ENCODE results near the gene C9orf50. TPM values are rescaled to one million over a fixed set of nuclear protein-coding genes. Genes with fewer than 3 reads are reported as not detected.

The C9orf50 gene
- total RNA-seq, 2 experiments from 2014 or later: not detected

DNA sequence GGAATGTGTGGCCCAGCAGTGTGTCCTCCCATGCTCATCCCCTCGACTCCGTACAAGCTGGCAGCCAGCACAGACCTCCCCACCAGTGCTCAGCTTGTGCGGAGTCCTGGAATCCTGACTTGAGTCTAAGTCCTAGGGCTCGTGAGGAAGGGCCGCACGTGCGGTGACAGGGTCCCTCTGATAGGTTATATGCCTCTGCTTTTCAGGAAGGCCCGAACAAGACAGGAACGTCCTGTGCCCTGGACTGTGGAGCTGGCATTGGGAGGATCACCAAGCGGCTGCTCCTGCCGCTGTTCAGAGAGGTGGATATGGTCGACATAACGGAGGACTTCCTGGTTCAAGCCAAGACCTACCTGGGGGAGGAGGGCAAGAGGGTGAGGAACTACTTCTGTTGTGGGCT is 12.9 kb upstream of the C9orf50 start:
- Mint-ChIP-seq H3K27ac (no peak overlapping the region), H3K4me1 (peaks cover 29% of the 10 kb centered on the region), H3K36me3 (ENCODE audit: low read depth) (peaks cover 28% of the 10 kb centered on the region), H3K9me3 (no peaks in the 10 kb centered on the region), H3K4me3 (no peak overlapping the region), H3K27me3 (no peaks in the 10 kb centered on the region)
- no peak for DNase-seq
- ChIA-PET POLR2A (no interaction called here), CTCF (interaction anchor here (0.6 kb wide), 1 partner anchor 9 kb away, joined by 3 read pairs; no protein-coding TSS in a partner anchor)

DNA sequence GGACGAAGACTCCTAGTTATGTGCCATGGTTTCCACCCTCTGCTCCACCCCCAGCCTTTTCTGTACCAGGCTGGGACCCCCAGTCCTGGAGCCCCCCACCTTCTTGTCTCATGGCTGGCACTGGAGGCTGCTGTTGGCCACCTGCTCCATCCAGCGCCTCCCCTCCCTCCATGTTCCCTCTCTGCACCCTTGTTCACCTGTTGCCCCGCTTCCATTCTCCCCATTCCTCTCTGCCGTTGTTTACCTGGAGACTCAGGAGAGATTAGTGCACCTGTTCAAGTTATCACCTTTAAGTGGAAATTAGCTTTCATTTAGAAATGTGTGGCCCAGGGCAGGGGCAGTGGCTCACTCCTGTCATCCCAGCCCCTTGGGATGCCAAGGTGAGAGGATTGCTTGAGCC is 12.3 kb upstream of the C9orf50 start:
- H3K27me3 Mint-ChIP-seq: no peaks in the 10 kb centered on the region
- POLR2A ChIA-PET: no interaction called here
- H3K27ac Mint-ChIP-seq: no peak overlapping the region
- peaks cover 25% of the 10 kb centered on the region for H3K36me3 Mint-ChIP-seq (ENCODE audit: low read depth)
- CTCF ChIA-PET: interaction anchor here (0.6 kb wide), 1 partner anchor 9 kb away, joined by 3 read pairs; no protein-coding TSS in a partner anchor
- no peak overlapping the region for H3K4me3 Mint-ChIP-seq
- H3K4me1 Mint-ChIP-seq: peaks cover 32% of the 10 kb centered on the region
- no peaks in the 10 kb centered on the region for H3K9me3 Mint-ChIP-seq
- no peak for DNase-seq

DNA sequence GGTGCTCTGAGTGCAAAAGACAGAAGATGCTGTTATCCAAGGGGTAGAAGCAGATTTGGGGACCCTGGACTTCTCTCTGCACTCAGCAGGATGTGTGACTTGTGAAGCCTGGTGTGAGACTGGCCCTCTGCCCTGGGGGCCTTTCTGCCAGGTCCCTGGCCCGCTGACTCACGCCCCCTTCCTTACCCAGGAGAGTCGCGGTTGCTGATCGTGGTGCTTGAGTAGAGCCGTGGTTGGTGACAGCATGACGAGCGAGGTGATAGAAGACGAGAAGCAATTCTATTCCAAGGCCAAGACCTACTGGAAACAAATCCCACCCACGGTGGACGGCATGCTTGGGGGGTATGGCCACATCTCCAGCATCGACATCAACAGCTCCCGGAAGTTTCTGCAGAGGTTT is 11.6 kb upstream of the C9orf50 start:
- H3K9me3 Mint-ChIP-seq: no peaks in the 10 kb centered on the region
- H3K4me1 Mint-ChIP-seq: peaks cover 40% of the 10 kb centered on the region
- H3K36me3 Mint-ChIP-seq (ENCODE audit: low read depth): peaks cover 26% of the 10 kb centered on the region
- no peak overlapping the region for H3K4me3 Mint-ChIP-seq
- H3K27me3 Mint-ChIP-seq: no peaks in the 10 kb centered on the region
- no peak overlapping the region for H3K27ac Mint-ChIP-seq
- POLR2A ChIA-PET: no interaction called here
- no peak for DNase-seq
- CTCF ChIA-PET: no interaction called here

DNA sequence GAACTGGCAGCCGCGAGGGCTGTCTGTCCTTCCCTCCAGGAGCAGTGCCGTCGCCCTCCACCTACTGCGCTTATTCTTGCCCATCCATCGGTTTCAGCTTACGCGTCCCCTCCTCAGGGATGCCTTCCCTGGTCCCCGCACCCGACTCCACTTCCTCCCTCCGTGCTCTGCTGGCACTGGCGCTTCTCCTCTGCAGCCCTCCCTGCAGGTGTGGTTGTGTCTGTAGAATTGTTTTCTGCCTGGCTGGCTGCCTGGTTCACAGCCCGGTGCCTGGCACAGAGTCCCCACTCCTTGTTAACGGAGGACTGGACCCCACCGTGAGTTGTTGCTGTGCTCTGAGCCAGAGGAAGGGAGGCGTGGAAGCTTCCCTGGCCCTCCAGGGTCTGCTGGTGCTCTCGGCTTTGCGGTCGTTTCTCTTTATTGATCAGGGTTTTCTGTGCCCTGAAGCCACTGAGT is 10.8 kb upstream of the C9orf50 start:
- ChIA-PET CTCF (interaction anchor here (2.1 kb wide), 1 partner anchor 10 kb away, joined by 7 read pairs; the partner anchor contains the start of gene ASB6), POLR2A (no interaction called here)
- Mint-ChIP-seq H3K9me3 (no peaks in the 10 kb centered on the region), H3K4me3 (no peak overlapping the region), H3K27ac (no peak overlapping the region), H3K27me3 (no peaks in the 10 kb centered on the region), H3K4me1 (peaks cover 47% of the 10 kb centered on the region), H3K36me3 (ENCODE audit: low read depth) (peaks cover 29% of the 10 kb centered on the region)
- DNase-seq: no peak

DNA sequence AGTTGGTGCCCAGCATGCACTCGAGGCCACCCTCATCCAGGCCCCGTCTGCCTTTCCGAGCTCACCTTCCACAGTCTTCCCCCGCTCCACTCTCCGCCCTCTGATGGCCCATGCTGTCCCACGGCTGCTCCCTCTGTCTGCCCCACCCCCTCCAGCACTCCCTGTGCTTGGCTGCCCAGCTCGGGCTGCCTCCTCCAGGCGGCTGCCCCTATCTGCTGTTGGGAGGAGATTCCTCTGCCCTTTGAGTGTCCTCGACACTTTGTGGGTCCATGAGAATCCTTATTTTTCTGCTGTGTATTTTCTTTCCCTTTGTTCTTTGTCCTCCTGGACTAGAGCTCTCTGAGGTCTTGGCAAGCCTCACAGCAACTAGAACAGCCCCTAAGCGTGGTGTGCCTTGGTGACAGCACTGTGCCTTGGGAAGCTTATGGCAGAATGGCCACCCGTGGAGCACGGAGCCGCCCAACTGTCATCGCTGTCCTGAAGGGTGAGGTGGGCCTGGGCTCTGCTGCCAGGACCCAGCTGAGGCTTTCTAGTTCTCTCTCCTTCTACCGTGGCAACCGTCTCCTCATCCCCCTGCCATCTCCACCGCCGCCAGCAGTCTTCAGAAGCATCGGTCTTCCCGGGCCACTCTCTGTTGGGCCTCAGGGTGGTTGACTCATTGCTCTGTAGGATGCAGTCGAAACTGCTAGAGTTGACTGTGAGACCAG is 10.2 kb upstream of the C9orf50 start:
- POLR2A ChIA-PET: no interaction called here
- CTCF ChIA-PET: interaction anchor here (1.3 to 2.1 kb wide), 2 partner anchors 10 to 488 kb away, joined by 5 to 7 read pairs; partner anchors contain the start of gene ASB6
- no peaks in the 10 kb centered on the region for H3K9me3 Mint-ChIP-seq
- DNase-seq: no peak
- peaks cover 47% of the 10 kb centered on the region for H3K4me1 Mint-ChIP-seq
- no peak overlapping the region for H3K27ac Mint-ChIP-seq
- H3K36me3 Mint-ChIP-seq (ENCODE audit: low read depth): peaks cover 29% of the 10 kb centered on the region
- H3K4me3 Mint-ChIP-seq: no peak overlapping the region
- no peaks in the 10 kb centered on the region for H3K27me3 Mint-ChIP-seq

DNA sequence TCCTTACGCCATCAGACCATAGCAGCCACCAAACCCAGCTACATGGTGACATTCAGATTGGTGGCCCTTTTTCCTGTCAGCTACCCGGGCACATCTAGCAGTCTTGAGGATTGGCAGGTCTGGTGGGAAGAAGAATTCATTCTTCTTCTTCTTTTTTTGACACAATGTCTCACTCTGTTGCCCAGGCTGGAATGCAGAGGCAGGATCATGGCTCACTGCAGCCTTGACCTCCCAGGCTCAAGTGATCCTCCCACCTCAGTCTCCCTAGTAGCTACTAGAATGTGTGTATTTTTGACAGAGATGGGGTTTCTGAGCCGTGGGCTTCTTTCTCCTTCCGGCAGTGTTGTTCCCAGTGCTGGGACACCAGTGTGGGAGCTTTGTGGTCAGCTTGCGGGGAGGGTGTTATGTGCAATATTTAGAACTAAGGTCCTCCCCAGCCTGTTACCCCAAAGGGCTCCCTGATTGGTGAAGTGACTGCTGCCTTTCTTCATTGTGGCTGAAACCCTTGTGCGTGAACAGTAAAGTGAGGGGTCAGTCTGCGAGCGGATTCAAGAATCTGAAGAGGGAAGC is 8.4 kb upstream of the C9orf50 start:
- H3K4me3 Mint-ChIP-seq: no peak overlapping the region
- DNase-seq: no peak
- no peaks in the 10 kb centered on the region for H3K9me3 Mint-ChIP-seq
- POLR2A ChIA-PET: no interaction called here
- CTCF ChIA-PET: interaction anchor here (0.6 to 2.1 kb wide), 5 partner anchors 10 to 486 kb away, joined by 3 to 7 read pairs (median 3); partner anchors contain the start of gene ASB6
- peaks cover 58% of the 10 kb centered on the region for H3K4me1 Mint-ChIP-seq
- H3K36me3 Mint-ChIP-seq (ENCODE audit: low read depth): peaks cover 17% of the 10 kb centered on the region
- H3K27me3 Mint-ChIP-seq: no peaks in the 10 kb centered on the region
- H3K27ac Mint-ChIP-seq: no peak overlapping the region

DNA sequence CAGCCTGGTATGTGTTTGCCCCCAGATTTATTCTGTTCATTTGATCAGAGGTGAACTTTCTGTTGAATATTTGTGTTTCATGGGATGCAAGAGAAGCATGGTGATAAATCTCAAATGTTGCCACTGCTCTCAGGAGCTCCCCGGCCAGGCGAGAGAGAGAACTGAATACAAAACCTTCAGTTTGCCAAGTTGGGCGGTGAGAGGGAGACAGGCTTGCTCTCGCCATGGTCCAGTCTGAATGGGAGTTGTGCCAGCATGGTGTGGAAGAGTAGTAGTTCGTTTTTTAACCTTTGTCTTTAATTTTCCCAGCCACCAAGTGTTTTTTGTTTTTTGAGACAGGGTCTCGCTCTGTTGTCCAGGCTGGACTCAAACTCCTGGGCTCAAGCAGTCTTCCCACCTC is 7.8 kb upstream of the C9orf50 start:
- ChIA-PET POLR2A (no interaction called here), CTCF (interaction anchor here (0.6 to 1.9 kb wide), 4 partner anchors 10 to 486 kb away, joined by 3 to 5 read pairs (median 3); no protein-coding TSS in a partner anchor)
- H3K9me3 Mint-ChIP-seq: no peaks in the 10 kb centered on the region
- H3K27ac Mint-ChIP-seq: no peak overlapping the region
- no peak for DNase-seq
- peaks cover 63% of the 10 kb centered on the region for H3K4me1 Mint-ChIP-seq
- H3K36me3 Mint-ChIP-seq (ENCODE audit: low read depth): peaks cover 13% of the 10 kb centered on the region
- H3K27me3 Mint-ChIP-seq: no peaks in the 10 kb centered on the region
- no peak overlapping the region for H3K4me3 Mint-ChIP-seq

DNA sequence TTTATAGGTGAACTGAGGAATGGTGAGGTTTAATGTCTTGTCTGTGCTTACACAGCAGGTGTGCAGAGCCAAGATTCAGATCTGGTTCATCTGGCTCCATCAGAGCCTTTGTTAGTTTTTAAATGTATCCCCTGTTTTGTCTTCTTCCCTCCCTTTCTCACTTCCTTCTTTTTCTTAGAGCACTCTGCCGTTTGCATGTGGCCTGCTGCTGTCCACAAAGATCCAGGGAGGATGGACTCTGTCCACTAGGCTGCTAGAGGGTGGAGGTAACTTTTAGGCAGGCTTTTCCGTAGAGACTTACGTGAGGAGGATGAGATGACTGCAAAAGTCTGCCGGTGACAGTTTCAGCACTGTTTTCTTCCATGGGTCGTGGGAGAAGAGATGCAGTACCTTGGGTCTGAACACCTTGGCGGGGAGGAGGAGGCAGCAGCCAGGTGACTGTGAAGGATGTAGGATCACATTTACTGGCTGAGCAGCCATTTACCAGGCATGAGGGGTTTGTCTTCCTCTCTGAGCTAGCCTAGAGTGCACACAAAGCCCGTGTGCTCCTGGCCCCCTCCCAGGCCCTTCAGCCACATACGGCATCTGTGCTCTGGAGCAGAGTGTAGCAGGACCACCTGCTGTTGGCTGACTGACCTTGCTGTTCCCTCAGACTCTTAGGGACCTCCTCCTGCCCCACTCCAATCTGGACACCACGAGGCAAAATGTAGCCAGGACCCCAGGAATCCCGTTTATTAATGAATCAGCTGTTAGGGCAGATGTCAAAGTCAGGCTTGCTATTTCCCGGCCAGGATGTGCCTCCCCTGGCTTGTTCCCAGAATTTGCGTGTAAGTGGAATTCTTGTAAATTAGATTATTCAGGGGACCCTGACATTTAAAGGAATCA is 6.9 kb upstream of the C9orf50 start:
- peaks cover 63% of the 10 kb centered on the region for H3K4me1 Mint-ChIP-seq
- peak overlapping the region; percentile 99 for H3K27ac Mint-ChIP-seq
- POLR2A ChIA-PET: no interaction called here
- DNase-seq: no peak
- peak overlapping the region; percentile 88 for H3K4me3 Mint-ChIP-seq
- H3K9me3 Mint-ChIP-seq: no peaks in the 10 kb centered on the region
- H3K27me3 Mint-ChIP-seq: no peaks in the 10 kb centered on the region
- H3K36me3 Mint-ChIP-seq (ENCODE audit: low read depth): peaks cover 10% of the 10 kb centered on the region
- CTCF ChIA-PET: interaction anchor here (1.2 to 1.9 kb wide), 4 partner anchors 11 to 485 kb away, joined by 3 to 5 read pairs (median 4); no protein-coding TSS in a partner anchor

DNA sequence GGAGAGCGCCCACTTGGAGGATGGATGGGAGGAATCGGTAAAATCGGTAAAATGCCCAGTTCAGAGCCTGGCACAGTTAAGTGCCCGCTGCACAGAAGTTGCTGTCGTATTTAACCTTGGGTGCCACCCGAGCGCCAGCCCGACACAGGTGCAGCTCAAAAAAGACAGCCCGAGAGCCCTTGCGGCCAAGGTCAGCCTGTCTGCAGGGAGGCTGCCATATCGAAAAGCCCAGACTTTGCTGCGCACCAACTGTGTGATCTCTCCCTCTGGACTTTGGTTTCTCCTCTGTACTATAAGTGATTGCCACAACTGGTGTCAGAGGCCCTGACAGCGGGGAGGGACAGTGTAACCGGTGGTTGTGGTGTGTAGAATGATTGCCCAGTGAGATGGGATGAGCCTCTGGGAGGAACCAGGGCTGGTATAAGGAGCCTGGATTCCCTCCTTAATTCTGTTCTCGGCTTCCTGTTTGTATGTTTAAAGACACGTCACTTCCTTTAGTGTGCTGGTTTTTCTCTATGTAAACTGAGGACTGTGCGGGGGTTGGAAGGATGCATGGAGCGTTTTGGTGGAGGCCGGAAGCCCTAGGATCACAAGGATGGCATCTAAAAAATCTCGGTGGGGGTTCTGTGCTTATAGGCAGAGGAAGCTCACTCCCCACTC is 5.9 kb upstream of the C9orf50 start:
- peaks cover 60% of the 10 kb centered on the region for H3K4me1 Mint-ChIP-seq
- peak overlapping the region; percentile 99 for H3K27ac Mint-ChIP-seq
- DNase-seq: peak; percentile 46
- no peaks in the 10 kb centered on the region for H3K27me3 Mint-ChIP-seq
- peak overlapping the region; percentile 88 for H3K4me3 Mint-ChIP-seq
- ChIA-PET POLR2A (interaction anchor here (0.7 kb wide), 1 partner anchor 521 kb away, joined by 3 read pairs; no protein-coding TSS in a partner anchor), CTCF (interaction anchor here (0.6 to 5.1 kb wide), 9 partner anchors 13 to 1274 kb away, joined by 3 to 45 read pairs (median 5); no protein-coding TSS in a partner anchor)
- peaks cover 10% of the 10 kb centered on the region for H3K36me3 Mint-ChIP-seq (ENCODE audit: low read depth)
- H3K9me3 Mint-ChIP-seq: no peaks in the 10 kb centered on the region

DNA sequence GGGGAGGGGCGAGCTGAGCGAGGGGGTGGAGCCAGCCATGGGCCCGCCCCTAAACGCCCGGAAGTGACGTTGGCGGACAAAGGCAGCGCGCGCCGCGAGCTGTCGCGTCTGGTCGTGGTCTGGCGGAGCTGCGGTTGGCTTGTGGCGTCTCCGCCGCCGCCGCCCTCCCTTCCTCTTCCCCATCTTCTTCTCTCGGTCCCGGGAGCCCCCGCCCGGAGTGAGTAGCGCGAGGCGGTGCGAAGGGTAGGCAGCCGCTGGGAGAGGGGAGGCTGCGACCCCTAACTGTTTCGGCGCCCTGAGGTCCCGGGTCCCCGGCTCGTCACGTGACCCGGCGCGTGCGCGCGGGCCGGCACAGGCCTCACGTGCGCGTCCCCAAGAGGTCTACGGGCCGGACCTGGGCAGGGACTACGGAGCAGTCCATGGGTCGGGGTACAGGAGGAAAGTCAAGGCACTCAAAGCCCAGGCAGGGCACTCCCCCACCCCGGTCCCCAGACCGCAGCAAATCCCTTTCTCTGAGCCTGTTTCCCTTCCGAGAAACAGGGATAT is 5.3 kb upstream of the C9orf50 start, which contains the start of gene NTMT1:
TSS of gene NTMT1 (plus strand) at position 85 of the 546 bp plus-strand sequence. CDS start 6,541 bp downstream, outside the sequence.
- peak within 1 kb of the TSS; percentile 88 for H3K4me3 Mint-ChIP-seq
- ChIA-PET CTCF (interaction anchor here (0.6 to 5.1 kb wide), 19 partner anchors 12 to 1487 kb away, joined by 3 to 45 read pairs (median 5); no protein-coding TSS in a partner anchor), POLR2A (interaction anchor here (0.7 to 0.9 kb wide), 5 partner anchors 10 to 520 kb away, joined by 3 to 4 read pairs (median 3); no protein-coding TSS in a partner anchor)
- peak; percentile 88 for DNase-seq
- H3K4me1 Mint-ChIP-seq: peaks cover 54% of the 10 kb centered on the region
- H3K9me3 Mint-ChIP-seq: no peaks in the 10 kb centered on the region
- H3K27ac Mint-ChIP-seq: peak within 1 kb of the TSS; percentile 99
- H3K27me3 Mint-ChIP-seq: peaks cover 5% of the 10 kb centered on the region
- H3K36me3 Mint-ChIP-seq (ENCODE audit: low read depth): peaks cover 10% of the 10 kb centered on the region

DNA sequence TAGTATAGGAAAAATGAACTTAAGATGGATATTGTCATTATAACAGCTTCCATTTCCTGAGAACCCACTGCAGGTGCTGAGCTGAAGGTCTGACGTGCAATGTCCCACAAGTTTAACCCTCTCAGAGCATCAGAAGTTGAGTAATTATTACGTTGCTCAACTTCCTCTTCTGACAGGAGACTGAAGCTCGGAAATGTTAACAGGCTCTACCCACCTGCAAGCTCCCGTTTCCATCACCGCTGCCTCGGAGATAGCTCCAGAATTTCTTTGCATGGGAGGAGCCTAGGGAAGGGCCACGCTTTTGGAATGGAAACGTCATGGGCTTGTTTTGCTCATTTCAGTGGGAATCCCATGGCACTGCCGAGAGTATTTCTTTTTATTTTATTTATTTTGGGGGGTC is 4.0 kb upstream of the C9orf50 start:
- POLR2A ChIA-PET: interaction anchor here (0.7 to 1.4 kb wide), 2 partner anchors 485 to 498 kb away, joined by 3 to 4 read pairs; no protein-coding TSS in a partner anchor
- CTCF ChIA-PET: interaction anchor here (0.6 to 5.1 kb wide), 27 partner anchors 8 to 952 kb away, joined by 3 to 45 read pairs (median 4); partner anchors contain the start of genes ASB6 and IER5L
- Mint-ChIP-seq H3K36me3 (ENCODE audit: low read depth) (peaks cover 10% of the 10 kb centered on the region), H3K27me3 (peaks cover 10% of the 10 kb centered on the region), H3K4me3 (peak overlapping the region; percentile 88), H3K27ac (peak overlapping the region; percentile 99), H3K4me1 (peaks cover 42% of the 10 kb centered on the region), H3K9me3 (no peaks in the 10 kb centered on the region)
- DNase-seq: peak; percentile 38

All from activated CD4-positive, alpha-beta T cell treated with anti-CD3 and anti-CD28 coated beads, Interleukin-2, amount 10 ng/mL, durations not matched to agents 7 days and 5 days (primary cell).